Bronchial epithelial cell (primary cell): ENCODE results near the gene ISG20L2. TPM values are rescaled to one million over a fixed set of nuclear protein-coding genes. Genes with fewer than 3 reads are reported as not detected.

Experiments
- DNase-seq: peaks from one replicate; pipeline ENCODE4 v3.0.0-alpha.2; 2010; ENCODE audit warnings: low read depth
- FAIRE-seq: peaks from 2 replicates; lab custom pipeline; 2011; peaks lifted over from hg19 to GRCh38; lab: Jason Lieb, UNC
- H3K27me3 ChIP-seq: 2 replicates; pipeline ENCODE4 v1.5.1; 2011; ENCODE audit warnings: low read length; ENCODE audit not compliant: control insufficient read depth, insufficient read depth
- H3K36me3 ChIP-seq: 2 replicates; pipeline ENCODE4 v1.5.1; 2011; ENCODE audit warnings: low read length; ENCODE audit not compliant: control insufficient read depth, insufficient read depth
- H3K4me3 ChIP-seq: 2 replicates; pipeline ENCODE4 v1.5.1; 2011; ENCODE audit warnings: mild to moderate bottlenecking, low read depth, low read length, control low read depth
- CTCF ChIP-seq: IDR thresholded peaks from 2 replicates; pipeline ENCODE4 v1.5.1; 2011; ENCODE audit warnings: mild to moderate bottlenecking, moderate library complexity, low read length, control low read depth, inconsistent platforms; ENCODE audit not compliant: insufficient read depth, severe bottlenecking
- total RNA-seq: library from RNA; depleted of rRNA; stranded (reverse); fragments of >200 nt; gene quantifications from 2 replicates; pipeline ENCODE4 v1.2.1, GENCODE V29; 2014

Gene ISG20L2
- total RNA-seq, 1 donor from 2014 or later, result 7.9 TPM

- no peak for TF ChIP-seq CTCF
- DNase-seq, result no peak
- Histone ChIP-seq H3K27me3 (no peaks in the 10 kb centered on the region), H3K4me3 (peak overlapping the region; percentile 60), H3K36me3 (peaks cover 21% of the 10 kb centered on the region)
- no peak for FAIRE-seq
Measured at GRCh38 chr1:156703336-156703735, 25.2 kb downstream of the ISG20L2 start.

GRCh38 chr1:156700736-156701531, 27.6 kb downstream of the ISG20L2 start:
- no peak for TF ChIP-seq CTCF
- FAIRE-seq, result no peak
- DNase-seq, result no peak
- Histone ChIP-seq H3K27me3 (no peaks in the 10 kb centered on the region), H3K36me3 (peaks cover 21% of the 10 kb centered on the region), H3K4me3 (no peak overlapping the region)

- Histone ChIP-seq H3K27me3 (no peaks in the 10 kb centered on the region), H3K4me3 (no peak overlapping the region), H3K36me3 (peaks cover 21% of the 10 kb centered on the region)
- TF ChIP-seq CTCF, result no peak
- FAIRE-seq (no peak), DNase-seq (no peak)
Measured at GRCh38 chr1:156698995-156699394, 29.6 kb downstream of the ISG20L2 start.

GRCh38 chr1:156697481-156697880, 31.1 kb downstream of the ISG20L2 start:
- TF ChIP-seq CTCF, result no peak
- Histone ChIP-seq H3K36me3 (peaks cover 19% of the 10 kb centered on the region), H3K4me3 (no peak overlapping the region), H3K27me3 (no peaks in the 10 kb centered on the region)
- FAIRE-seq (no peak), DNase-seq (no peak)

- DNase-seq (no peak), FAIRE-seq (no peak)
- no peaks in the 10 kb centered on the region for H3K27me3 ChIP-seq
- H3K4me3 ChIP-seq, result no peak overlapping the region
- no peak for TF ChIP-seq CTCF
- H3K36me3 ChIP-seq, result peaks cover 19% of the 10 kb centered on the region
Measured at GRCh38 chr1:156696755-156697154, 31.8 kb downstream of the ISG20L2 start.

GRCh38 chr1:156694690-156694962, 33.9 kb downstream of the ISG20L2 start:
- FAIRE-seq (no peak), DNase-seq (no peak)
- no peak overlapping the region for H3K4me3 ChIP-seq
- H3K36me3 ChIP-seq, result peaks cover 4% of the 10 kb centered on the region
- no peaks in the 10 kb centered on the region for H3K27me3 ChIP-seq
- TF ChIP-seq CTCF, result no peak
